Activated T-helper 2 cell treated with anti-CD3 and anti-CD28 coated beads, Interferon-gamma antibody, Interleukin-2, Interleukin-4, amounts not matched to agents 10 μg/mL and 5 μg/mL and 100 μg/mL, durations not matched to agents 14 hours and 24 hours and 36 hours (primary cell): ENCODE measurements around the gene RAB15. TPM values are rescaled to one million over a fixed set of nuclear protein-coding genes. Genes with fewer than 3 reads are reported as not detected.

ENCODE experiments used
- DNase-seq: peaks from one replicate; pipeline ENCODE4 v3.0.0; 2021; ENCODE audit warnings: low spot score
- H3K27ac Mint-ChIP-seq: one replicate; pipeline ENCODE4 v1.8.0; 2021; ENCODE audit warnings: mixed read lengths
- H3K27me3 Mint-ChIP-seq: one replicate; pipeline ENCODE4 v1.8.0; 2021; ENCODE audit warnings: low read depth, mixed read lengths
- H3K36me3 Mint-ChIP-seq: one replicate; pipeline ENCODE4 v1.8.0; 2021; ENCODE audit warnings: low read depth, mixed read lengths
- H3K4me1 Mint-ChIP-seq: one replicate; pipeline ENCODE4 v1.8.0; 2021; ENCODE audit warnings: low read depth, mixed read lengths
- H3K4me3 Mint-ChIP-seq: one replicate; pipeline ENCODE4 v1.8.0; 2021; ENCODE audit warnings: low read depth, mild to moderate bottlenecking, moderate library complexity, mixed read lengths
- H3K9me3 Mint-ChIP-seq: one replicate; pipeline ENCODE4 v1.8.0; 2021; ENCODE audit warnings: mixed read lengths
- intact Hi-C: fragments of 100-400 bp; cut with micrococcal nuclease; formaldehyde crosslinking; loops from one replicate; pipeline ENCODE4 v1.15.1; 2023
- total RNA-seq: library from RNA; stranded (reverse); gene quantifications from 2 replicates; pipeline ENCODE4 v1.2.3, GENCODE V29; 2022

Gene RAB15
- total RNA-seq, 1 donor from 2014 or later = 4.7 TPM

GRCh38 chr14:64983439-64984310 is 11.5 kb upstream of the RAB15 start:
- no peaks in the 10 kb centered on the region for H3K9me3 Mint-ChIP-seq
- DNase-seq = no peak
- no peak overlapping the region for H3K27ac Mint-ChIP-seq
- peaks cover under 1% of the 10 kb centered on the region for H3K36me3 Mint-ChIP-seq
- peaks cover 27% of the 10 kb centered on the region for H3K27me3 Mint-ChIP-seq
- H3K4me1 Mint-ChIP-seq = peaks cover 21% of the 10 kb centered on the region
- peak overlapping the region; percentile 60 for H3K4me3 Mint-ChIP-seq
- intact Hi-C loops = loop anchor here (1.0 kb wide), 1 partner anchor 160 kb away; no protein-coding TSS in a partner anchor

- Mint-ChIP-seq H3K27ac (no peak overlapping the region), H3K36me3 (no peaks in the 10 kb centered on the region), H3K27me3 (peaks cover 29% of the 10 kb centered on the region), H3K4me3 (no peak overlapping the region), H3K9me3 (no peaks in the 10 kb centered on the region), H3K4me1 (peaks cover 12% of the 10 kb centered on the region)
- DNase-seq = no peak
- intact Hi-C loops = no loop called here
These were observed 7.4 kb upstream of the RAB15 start for GRCh38 chr14:64979336-64980074.

GRCh38 chr14:64974563-64974962 is 2.4 kb upstream of the RAB15 start:
- intact Hi-C loops = no loop called here
- H3K4me1 Mint-ChIP-seq = peaks cover 3% of the 10 kb centered on the region
- no peak for DNase-seq
- H3K36me3 Mint-ChIP-seq = no peaks in the 10 kb centered on the region
- H3K9me3 Mint-ChIP-seq = no peaks in the 10 kb centered on the region
- no peak overlapping the region for H3K27ac Mint-ChIP-seq
- no peak overlapping the region for H3K4me3 Mint-ChIP-seq
- peaks cover 19% of the 10 kb centered on the region for H3K27me3 Mint-ChIP-seq

- H3K9me3 Mint-ChIP-seq = no peaks in the 10 kb centered on the region
- peaks cover 3% of the 10 kb centered on the region for H3K4me1 Mint-ChIP-seq
- no peak overlapping the region for H3K4me3 Mint-ChIP-seq
- H3K27me3 Mint-ChIP-seq = peaks cover 17% of the 10 kb centered on the region
- DNase-seq = no peak
- intact Hi-C loops = no loop called here
- no peak overlapping the region for H3K27ac Mint-ChIP-seq
- no peaks in the 10 kb centered on the region for H3K36me3 Mint-ChIP-seq
These were observed 1.7 kb upstream of the RAB15 start for GRCh38 chr14:64973826-64974225.

- Mint-ChIP-seq H3K36me3 (no peaks in the 10 kb centered on the region), H3K9me3 (no peaks in the 10 kb centered on the region), H3K27me3 (peaks cover 12% of the 10 kb centered on the region), H3K4me3 (peak overlapping the region; percentile 79), H3K4me1 (peaks cover 3% of the 10 kb centered on the region), H3K27ac (no peak overlapping the region)
- intact Hi-C loops = no loop called here
- DNase-seq = no peak
These were observed 898 bp upstream of the RAB15 start for GRCh38 chr14:64973026-64973442.

- intact Hi-C loops = no loop called here
- H3K9me3 Mint-ChIP-seq = no peaks in the 10 kb centered on the region
- H3K36me3 Mint-ChIP-seq = no peaks in the 10 kb centered on the region
- H3K4me1 Mint-ChIP-seq = peaks cover 3% of the 10 kb centered on the region
- H3K4me3 Mint-ChIP-seq = peak overlapping the region; percentile 70
- no peak for DNase-seq
- H3K27me3 Mint-ChIP-seq = peaks cover 11% of the 10 kb centered on the region
- no peak overlapping the region for H3K27ac Mint-ChIP-seq
These were observed 619 bp downstream of the RAB15 start for GRCh38 chr14:64971491-64971942.

- H3K4me3 Mint-ChIP-seq = peak overlapping the region; percentile 70
- peaks cover 11% of the 10 kb centered on the region for H3K27me3 Mint-ChIP-seq
- no peak for DNase-seq
- no peak overlapping the region for H3K27ac Mint-ChIP-seq
- H3K36me3 Mint-ChIP-seq = no peaks in the 10 kb centered on the region
- no peaks in the 10 kb centered on the region for H3K9me3 Mint-ChIP-seq
- intact Hi-C loops = no loop called here
- H3K4me1 Mint-ChIP-seq = peaks cover 3% of the 10 kb centered on the region
These were observed 1.2 kb downstream of the RAB15 start for GRCh38 chr14:64970776-64971477.

GRCh38 chr14:64970041-64970440 is 2.1 kb downstream of the RAB15 start:
- no peak overlapping the region for H3K4me3 Mint-ChIP-seq
- no peak for DNase-seq
- peaks cover 3% of the 10 kb centered on the region for H3K4me1 Mint-ChIP-seq
- H3K9me3 Mint-ChIP-seq = no peaks in the 10 kb centered on the region
- no peaks in the 10 kb centered on the region for H3K36me3 Mint-ChIP-seq
- H3K27ac Mint-ChIP-seq = no peak overlapping the region
- peaks cover 11% of the 10 kb centered on the region for H3K27me3 Mint-ChIP-seq
- intact Hi-C loops = no loop called here

GRCh38 chr14:64968651-64969050 is 3.5 kb downstream of the RAB15 start:
- H3K27ac Mint-ChIP-seq = no peak overlapping the region
- H3K4me3 Mint-ChIP-seq = no peak overlapping the region

GRCh38 chr14:64968167-64968566 is 4.0 kb downstream of the RAB15 start:
- H3K27ac Mint-ChIP-seq = no peak overlapping the region
- DNase-seq = no peak
- H3K9me3 Mint-ChIP-seq = no peaks in the 10 kb centered on the region
- H3K27me3 Mint-ChIP-seq = peaks cover 11% of the 10 kb centered on the region
- H3K36me3 Mint-ChIP-seq = no peaks in the 10 kb centered on the region
- intact Hi-C loops = no loop called here
- peaks cover 3% of the 10 kb centered on the region for H3K4me1 Mint-ChIP-seq
- no peak overlapping the region for H3K4me3 Mint-ChIP-seq

More at GRCh38 chr14:64968651-64969050, 3.5 kb downstream of the RAB15 start:
- H3K36me3 Mint-ChIP-seq = no peaks in the 10 kb centered on the region
- intact Hi-C loops = no loop called here
- no peaks in the 10 kb centered on the region for H3K9me3 Mint-ChIP-seq
- peaks cover 11% of the 10 kb centered on the region for H3K27me3 Mint-ChIP-seq
- peaks cover 3% of the 10 kb centered on the region for H3K4me1 Mint-ChIP-seq
- DNase-seq = no peak

- Mint-ChIP-seq H3K27me3 (peaks cover 11% of the 10 kb centered on the region), H3K4me3 (no peak overlapping the region), H3K9me3 (no peaks in the 10 kb centered on the region), H3K4me1 (no peaks in the 10 kb centered on the region), H3K36me3 (no peaks in the 10 kb centered on the region), H3K27ac (no peak overlapping the region)
- intact Hi-C loops = no loop called here
- DNase-seq = no peak
These were observed 5.2 kb downstream of the RAB15 start for GRCh38 chr14:64966976-64967375.

GRCh38 chr14:64965356-64966000 is 6.7 kb downstream of the RAB15 start:
- H3K4me3 Mint-ChIP-seq = no peak overlapping the region
- intact Hi-C loops = no loop called here
- no peaks in the 10 kb centered on the region for H3K36me3 Mint-ChIP-seq
- no peaks in the 10 kb centered on the region for H3K9me3 Mint-ChIP-seq
- DNase-seq = no peak
- H3K27ac Mint-ChIP-seq = no peak overlapping the region
- peaks cover 4% of the 10 kb centered on the region for H3K27me3 Mint-ChIP-seq
- no peaks in the 10 kb centered on the region for H3K4me1 Mint-ChIP-seq
